GM19099 (cell line): ENCODE data around the gene TUBB6.

ENCODE experiments used
- POLR2A ChIP-seq: IDR thresholded peaks from 3 replicates; pipeline ENCODE4 v1.6.1; 2011; ENCODE audit warnings: low read depth; ENCODE audit not compliant: insufficient read length; ENCODE audit errors: extremely low read depth

Gene TUBB6

DNA sequence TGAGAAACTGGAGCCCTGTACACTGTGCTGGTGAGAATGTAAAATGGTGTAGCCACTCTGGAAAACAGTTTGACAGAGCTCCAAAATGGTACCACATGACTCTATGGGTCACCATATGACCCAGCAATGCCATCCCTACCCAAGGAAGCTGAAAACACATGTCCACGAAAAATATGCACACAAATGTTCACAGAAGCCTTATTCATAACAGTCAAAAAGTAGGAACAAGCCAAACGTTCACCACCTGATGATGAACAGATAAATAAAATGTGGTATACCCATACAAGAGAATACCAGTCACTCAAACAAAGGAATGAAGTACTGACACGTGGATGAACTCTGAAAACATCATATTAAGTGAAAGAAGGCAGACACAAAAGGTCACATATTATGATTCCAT, 64.4 kb downstream of the TUBB6 start:
- TF ChIP-seq POLR2A = no peak

DNA sequence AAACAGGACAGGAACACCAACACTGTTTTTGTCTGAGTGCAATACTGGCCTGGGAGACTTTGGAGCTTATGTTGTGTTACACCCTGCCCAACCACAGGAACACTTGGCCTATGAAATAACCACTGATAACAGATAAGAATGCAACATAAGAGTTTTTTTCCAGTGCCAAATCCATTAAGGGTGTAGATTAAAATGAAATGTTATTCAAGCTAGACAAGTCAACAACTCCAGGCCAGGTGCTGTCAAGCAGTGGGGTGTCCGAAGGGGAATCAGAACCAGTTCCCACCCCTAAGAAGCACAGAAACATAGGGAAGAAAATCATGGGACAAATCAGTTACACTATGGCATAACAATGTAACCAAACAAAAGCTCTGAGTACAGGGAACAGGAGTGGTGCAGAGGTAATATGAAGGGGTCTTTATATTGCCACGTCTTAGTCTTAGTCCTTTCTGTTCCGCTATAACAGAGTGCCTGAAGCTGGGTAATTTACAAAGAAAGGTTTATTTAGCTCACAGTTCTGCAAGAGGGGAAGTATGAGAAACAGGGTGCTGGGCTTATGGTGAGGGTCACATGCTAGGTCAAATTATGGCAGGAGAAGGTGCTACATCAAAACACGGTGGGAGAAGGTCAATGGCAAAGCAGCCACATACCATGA, 65.2 kb downstream of the TUBB6 start:
- TF ChIP-seq POLR2A = no peak

DNA sequence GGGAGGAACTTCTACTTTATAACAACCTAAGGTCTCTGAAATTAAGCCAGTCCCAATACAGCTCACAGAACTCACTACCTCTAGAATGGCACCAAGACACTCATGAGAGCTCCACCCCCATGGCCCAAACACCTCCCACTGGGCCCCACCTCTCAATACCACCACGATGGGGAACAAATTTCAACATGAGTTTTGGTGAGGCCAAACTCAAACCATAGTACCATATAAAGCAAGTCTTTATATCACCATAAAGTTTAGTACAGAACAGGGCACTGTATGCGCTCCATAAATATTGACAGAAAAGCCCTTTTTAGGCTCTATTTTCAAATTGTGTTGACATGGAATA, 65.7 kb downstream of the TUBB6 start:
- TF ChIP-seq POLR2A = no peak

DNA sequence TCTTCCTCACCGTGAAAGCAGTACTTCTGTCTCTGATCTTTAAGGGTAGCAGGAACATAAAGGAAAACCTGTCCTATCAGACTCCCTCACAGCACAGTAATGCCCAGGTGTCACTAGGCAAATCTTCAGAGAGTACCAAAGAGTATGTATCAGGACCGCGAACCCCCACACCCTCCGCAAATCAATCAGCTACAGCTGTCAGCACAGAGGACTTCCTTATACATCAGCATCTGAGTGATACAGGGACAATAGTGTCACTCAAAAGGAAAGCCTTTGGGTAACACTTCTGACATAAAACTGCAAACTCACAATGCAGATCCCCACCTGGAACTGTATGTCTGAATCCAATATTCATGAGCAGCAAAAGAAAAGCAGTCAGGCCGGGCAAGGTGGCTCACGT, 66.4 kb downstream of the TUBB6 start:
- TF ChIP-seq POLR2A = no peak
